ENCODE data around the gene PDE1A.

The PDE1A gene

DNA sequence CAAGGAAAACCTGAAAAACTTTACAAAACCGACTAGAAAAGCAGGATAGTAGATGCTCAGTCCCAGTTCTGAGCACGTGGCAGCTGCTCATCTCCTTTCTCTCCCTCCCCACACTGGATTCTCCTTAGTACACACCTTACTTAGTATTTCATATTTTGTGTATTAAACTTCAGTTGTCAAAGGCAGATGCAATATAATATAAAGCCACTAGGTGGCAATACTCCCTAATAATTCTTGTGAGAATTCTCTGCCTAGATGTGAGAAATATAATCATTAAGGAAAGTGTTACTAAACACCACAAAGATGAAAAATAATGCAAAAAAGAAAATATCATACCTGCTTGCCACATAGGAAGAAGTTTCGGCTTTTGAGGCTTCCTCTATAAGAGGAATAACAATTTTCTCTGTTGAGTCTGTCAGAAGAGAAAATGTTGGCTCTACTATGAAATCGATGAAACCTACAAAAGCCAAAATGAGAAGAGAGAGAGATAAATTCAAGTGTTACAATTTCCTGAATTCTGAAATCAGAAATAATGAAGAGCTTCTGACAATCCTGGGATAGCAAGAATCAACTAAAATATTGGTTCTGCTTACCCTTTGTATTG is 240.6 kb downstream of the PDE1A start:
- DNase-seq, result peak; percentile 10

DNA sequence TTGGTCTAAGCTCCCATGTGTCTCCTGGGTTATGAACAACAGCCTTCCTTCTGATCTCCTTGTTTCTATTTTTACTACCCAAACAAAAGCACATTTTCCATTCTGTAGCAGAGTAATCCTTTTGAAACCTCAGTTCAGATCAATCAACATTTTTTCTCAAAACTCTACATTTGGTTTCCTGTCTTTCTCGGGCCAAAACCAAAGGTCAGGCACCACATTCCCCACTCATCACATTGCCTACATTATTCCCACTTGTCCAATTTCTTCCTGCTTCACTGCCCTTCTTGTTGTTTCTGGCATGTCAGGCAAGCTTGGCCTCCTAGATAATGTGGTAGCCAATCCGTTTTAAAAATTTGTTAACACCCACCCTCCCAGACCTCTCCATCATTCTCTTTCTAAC is 244.4 kb downstream of the PDE1A start:
- DNase-seq, result no peak

DNA sequence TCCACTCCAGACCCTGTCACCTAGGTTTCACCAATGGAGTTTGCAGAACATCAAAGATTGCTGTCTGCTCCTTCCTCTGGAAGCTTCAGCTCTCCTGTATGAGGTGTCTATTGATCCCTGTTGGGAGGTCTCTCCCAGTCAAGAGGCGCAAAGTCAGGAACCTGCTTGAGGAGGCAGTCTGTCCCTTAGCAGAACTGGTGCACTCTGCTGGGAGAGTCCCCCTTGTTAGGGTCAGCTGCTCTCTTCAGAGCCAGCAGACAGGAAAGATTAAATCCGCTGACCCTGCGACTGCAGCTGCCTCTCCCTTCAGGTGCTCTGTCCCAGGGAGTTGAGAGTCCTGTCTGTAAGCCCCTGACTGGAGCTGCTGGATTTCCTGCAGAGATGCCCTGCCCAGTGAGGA is 245.5 kb downstream of the PDE1A start:
- DNase-seq, result no peak

DNA sequence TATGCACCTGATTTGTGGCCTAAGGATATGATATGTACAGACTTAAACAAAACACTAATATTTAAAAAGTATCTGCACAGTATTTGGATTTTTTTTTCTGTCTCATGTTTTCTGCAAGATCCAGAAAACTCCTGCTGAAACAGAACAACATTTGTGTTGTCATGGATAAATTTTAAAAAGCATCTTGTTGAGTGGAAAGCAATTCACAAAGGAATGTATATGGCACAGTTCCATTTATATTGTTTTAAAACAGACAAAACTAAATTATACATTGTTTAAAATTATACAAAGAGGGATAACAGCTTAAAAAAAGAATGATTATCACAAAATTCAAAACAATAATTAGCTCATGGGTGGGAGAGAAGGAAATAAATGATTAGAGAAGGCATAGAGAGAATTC is 247.7 kb downstream of the PDE1A start:
- no peak for DNase-seq

DNA sequence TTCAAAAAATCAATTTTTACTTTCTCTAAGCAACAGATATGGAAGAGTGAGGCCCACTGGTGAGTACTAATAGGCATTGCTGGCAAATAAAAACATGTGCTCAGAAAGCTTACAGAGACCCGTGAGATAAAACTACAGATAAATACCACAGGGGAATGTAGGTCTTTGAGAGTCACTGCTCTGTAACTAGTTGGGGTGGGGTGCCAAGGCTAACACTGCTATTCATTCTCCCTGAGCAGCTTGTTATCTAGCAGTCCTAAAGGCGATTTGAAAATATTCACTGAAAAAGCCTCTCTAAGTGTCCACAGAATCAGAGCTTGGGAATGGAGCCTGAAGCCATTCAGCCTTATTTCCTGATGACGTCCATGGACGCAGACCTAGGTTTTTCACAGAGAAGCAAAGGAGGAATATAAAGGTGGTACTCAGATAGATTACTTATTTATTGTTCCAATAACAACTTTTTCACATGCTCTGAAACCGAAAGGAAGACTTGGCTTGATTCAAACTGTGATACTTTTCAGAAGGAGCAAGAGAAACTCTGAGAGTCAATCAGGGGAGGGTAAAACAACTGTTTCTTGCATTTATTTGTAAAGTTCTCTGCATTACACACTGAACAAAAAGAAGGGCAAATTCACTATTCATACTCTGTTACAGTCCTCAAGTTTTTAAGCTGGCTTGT is 252.8 kb downstream of the PDE1A start:
- no peak for DNase-seq

DNA sequence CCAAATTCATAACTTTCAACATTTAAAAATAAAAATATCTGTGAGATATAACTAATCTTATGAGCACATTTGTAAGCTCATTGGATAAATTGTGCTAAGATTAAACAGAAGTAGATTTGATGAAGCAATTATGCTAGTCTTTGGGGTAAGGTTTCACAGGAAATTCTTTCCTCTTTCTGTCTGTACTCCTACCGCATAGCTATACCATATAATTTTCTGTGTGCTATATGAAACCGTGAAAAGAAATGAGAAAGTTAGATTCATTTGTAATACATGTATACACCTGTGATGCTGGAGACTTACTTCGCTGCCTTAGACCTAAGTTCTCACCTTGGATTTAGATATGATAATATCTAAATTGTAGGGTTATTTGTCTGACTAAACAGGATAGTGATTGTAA is 256.5 kb downstream of the PDE1A start:
- no peak for DNase-seq

DNA sequence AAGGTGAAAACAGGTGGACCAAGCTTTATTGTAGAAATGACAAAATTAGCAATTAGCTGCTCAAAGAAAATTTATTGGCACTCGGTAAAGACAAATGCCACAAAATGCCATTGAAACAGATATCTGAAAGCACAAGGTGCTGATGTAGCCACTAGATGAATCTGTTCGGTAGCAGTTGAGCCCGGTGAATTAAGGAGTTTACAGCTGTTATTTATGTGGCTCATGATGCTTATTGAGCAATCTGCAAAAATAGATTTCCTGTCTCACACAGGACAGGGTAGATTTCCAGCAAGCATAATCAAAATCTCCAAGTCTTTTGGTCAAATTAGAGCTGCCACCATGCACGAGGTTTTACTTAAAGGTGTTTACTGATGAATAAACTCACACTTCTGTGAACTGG is 259.0 kb downstream of the PDE1A start:
- DNase-seq, result no peak

DNA sequence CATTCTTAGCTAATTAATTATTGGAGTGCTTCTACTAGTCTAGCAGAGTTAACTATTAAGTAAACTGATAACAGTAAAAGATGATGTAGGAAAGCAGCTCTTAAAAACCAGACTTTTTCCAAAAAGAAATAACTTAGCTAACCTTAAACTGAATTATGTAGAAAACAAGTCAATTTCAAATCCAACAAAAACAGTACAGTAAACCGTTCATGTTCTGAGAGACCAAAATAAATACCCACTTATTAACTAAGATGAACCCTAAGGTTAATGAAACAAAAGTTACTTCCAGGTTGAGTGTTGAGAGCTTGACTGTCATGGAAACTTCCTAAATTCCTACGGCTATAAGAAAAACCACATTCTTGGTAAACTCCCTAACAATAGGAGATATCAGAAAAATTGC is 260.0 kb downstream of the PDE1A start:
- no peak for DNase-seq

DNA sequence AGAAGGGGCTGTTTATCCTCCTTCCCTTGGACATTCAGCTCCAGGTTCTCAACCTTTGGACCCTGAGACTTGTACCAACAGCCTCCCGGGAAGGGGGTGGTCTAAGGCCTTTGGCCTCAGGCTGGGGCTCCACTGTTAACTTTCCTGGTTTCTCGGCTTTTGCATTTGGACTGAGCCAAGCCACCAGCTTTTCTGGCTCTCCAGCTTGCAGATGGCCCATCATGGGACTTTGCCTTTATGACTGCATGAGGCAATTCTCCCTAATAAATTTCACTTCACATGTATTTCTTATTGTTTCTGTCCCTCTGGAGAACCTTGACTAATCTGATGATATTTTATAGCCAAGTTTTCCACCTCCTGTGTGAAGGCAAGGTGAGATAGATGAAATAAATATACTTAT is 260.4 kb downstream of the PDE1A start:
- DNase-seq, result no peak

DNA sequence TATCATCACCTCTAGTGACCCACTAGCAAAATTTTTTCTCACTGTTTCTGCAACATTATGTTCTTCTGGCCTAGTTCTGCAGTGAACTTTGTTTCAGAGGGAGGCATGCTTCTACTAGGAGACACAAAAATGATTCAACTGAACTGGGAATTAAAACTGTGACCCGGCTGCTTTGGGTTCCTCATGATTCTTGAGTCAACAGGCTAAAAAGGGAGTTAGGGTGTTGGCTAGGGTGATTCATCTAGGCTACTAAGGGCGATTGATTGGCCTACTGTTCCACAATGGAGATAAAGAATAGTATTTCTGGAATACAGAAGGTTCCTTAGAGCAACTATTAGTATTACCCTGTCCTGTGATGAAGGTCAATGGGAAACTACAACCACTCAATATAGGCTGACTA is 261.6 kb downstream of the PDE1A start:
- no peak for DNase-seq

DNA sequence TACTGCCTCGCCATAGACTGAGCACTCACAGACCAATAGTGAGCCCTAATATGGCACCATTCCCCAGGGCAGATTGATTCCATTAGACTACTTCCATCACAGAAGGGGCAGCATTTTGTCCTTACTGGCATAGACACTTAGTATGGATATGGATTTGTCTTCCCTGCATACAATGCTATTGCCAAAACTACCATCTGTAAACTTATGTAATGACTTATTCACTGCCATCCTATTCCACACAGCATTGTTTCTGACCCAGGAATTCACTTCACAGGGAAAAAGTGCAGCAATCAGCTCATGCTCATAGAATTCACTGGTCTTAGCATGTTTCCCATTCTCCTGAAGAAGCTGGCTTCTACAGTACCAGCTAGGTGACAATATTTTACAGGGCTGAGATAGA is 262.1 kb downstream of the PDE1A start:
- no peak for DNase-seq

DNA sequence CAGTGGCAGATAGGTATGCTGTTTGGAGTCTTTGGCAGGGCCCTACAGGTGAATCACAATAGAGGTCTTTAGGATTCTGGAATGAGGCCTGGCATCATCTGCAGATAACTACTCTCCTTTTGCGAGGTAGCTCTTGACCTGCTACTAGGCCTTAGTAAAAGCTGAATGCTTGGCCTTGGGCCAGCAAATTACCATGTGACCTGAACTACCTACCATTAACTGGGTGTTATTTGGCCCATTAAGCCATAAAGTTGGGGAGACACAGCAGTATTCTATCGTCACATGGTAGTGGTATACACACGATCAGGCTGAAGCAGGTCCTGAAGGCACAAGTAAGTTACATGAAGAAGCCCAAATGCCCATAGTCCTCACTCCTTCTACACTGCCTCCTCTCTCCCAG is 263.0 kb downstream of the PDE1A start:
- DNase-seq, result no peak

DNA sequence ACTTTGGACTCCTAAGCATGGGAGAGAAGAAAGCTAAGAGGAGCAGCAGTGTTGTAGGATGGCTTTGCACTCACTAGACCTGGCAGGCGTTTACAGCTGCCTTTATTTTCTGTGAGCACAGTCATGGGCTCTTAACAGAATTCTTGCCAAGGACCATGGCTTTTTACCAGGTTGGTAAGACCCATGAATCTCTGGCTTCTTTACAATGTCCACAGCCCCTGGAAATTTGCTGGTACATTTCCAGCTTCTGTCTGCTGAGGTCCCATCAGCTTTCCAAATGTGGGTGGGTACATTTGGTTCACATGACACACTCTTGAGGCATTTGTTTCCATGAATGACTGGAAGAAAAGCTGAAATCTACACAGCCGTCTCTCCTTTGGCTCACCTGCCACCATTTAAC is 278.5 kb downstream of the PDE1A start:
- no peak for DNase-seq

DNA sequence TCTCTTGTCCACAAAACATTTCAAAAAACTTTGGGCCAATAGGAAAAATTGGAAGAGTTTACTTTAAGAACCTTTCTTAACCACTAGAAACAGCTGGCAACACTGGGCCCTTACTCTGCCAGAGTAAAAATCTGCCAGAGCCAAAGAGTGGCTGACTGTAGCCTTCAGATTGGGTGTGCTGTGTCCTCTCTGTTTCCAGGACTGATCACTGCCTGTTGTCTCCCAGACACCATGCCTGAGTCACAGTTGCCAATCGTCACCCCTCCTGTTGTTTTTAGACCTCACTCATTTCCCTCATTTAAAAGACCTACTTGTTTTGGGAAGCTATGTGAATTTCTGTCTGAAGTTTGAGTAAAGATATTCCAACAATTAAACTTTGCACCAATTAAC is 282.1 kb downstream of the PDE1A start:
- no peak for DNase-seq

DNA sequence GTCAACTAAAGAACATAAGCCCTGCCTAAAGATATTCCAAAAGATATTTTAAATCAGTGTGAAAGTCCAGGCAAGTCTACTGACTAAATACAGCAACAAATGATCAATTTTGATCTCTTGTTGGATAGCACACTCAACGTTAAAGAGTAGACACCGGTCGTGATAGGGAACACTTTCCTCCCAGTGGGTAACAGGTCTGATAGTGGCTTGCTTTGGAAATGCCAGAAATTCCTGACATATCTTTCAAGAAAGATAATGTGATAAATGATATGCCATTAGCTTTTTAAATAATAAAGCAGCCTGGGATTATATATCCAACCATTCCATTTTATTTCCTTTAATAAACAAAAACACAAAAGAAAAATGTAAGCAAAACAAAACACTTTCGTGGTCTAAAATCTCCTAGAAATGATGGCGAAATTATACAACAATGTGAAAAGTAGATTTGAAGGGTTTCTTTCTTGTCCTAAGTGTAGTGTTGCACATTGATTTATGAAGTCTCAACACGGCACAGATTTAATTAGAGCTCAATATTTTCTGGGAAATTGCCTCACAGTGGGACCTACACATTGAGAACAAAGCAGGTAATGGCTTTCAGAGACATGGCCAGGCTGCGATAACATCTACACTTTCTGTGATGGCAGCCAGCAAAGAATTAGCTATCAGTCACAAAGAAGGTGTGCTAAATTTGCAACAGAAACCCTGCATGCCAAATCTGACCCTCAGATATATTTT is 282.6 kb downstream of the PDE1A start:
- no peak for DNase-seq

DNA sequence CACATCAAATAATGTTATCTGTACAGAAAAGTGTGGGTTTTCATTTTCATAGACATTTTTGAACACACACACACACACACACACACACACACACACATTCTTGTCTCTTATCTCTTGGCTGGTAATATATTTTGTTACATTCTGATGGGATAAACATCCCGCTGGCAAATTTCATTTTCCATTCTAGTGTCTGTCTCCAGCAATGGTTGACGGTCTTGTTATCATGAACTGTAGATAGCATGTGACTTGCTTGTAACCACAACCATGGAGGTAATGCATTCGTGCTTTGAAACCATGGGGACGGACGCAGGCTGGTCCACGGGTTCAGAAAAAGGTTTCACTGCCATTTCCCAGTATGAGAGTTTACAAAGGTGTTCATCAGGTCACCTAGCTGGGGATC is 284.8 kb downstream of the PDE1A start:
- no peak for DNase-seq

DNA sequence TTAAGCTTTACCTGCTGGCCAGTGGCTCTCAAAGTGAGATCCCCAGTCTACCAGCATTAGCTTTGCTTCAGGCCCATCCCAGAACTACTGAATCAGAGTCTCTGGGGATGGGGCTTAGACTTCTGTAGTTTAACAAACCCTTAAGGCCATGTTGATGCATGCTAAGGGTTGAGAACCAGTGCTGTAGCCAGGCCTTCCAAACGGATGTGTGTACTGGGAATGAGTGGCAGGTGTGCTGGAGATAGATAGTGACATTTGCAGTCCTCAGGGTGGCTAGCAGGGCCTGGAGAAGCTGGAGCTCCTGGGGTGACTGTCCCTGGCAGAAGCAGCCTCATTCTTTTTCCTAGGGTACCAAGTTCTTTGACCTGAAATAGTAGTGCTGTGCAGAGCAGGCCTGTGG is 292.6 kb downstream of the PDE1A start:
- no peak for DNase-seq

DNA sequence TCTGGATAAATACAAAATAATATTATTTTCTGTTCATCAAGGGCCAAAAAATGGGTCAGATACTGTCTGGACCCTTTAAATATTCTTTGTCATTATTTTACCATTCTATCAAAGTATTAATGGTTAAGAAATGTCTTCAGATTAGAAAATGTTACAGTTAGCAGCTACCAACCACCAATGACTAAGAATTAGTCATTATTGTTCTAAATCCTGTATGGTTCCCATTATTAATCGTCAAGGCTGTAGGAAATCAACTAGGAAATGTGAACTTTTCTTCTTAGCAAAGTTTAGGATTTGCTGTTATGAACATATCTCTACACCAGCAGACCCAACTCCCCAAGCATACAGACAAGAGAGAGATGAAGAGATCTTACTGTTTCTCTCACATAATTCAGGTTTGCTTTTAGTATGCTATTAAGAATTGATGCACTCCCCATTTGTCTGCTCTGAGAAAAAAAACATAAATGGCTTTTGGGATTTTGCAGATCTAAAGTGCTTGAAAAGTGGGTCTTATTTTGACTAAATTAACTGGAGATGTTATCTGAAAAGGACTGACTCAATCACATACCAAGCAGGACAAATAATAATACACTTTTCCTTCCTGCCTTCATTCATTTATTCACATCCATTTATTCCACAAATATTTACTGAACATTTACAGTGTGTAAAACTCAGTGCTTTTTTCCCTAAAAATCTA is 293.5 kb downstream of the PDE1A start:
- no peak for DNase-seq

DNA sequence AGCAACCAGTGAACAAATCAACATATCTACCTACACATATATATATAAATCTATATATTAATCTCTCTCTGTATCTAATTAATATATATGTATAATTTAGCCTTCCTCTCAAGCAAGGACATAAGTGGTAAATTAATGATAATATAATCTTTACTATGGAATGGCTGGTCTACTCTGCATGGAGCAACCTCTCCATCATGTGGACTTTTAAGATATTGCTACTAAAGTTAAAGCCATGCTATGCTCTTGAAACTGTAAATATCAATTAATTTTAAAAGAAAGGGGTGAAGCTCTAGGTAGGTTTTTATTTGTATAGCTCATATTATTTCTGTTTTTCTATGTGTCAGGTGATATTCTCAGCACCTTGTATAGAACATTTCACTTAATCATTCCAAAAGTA is 294.2 kb downstream of the PDE1A start:
- peak; percentile 10 for DNase-seq

DNA sequence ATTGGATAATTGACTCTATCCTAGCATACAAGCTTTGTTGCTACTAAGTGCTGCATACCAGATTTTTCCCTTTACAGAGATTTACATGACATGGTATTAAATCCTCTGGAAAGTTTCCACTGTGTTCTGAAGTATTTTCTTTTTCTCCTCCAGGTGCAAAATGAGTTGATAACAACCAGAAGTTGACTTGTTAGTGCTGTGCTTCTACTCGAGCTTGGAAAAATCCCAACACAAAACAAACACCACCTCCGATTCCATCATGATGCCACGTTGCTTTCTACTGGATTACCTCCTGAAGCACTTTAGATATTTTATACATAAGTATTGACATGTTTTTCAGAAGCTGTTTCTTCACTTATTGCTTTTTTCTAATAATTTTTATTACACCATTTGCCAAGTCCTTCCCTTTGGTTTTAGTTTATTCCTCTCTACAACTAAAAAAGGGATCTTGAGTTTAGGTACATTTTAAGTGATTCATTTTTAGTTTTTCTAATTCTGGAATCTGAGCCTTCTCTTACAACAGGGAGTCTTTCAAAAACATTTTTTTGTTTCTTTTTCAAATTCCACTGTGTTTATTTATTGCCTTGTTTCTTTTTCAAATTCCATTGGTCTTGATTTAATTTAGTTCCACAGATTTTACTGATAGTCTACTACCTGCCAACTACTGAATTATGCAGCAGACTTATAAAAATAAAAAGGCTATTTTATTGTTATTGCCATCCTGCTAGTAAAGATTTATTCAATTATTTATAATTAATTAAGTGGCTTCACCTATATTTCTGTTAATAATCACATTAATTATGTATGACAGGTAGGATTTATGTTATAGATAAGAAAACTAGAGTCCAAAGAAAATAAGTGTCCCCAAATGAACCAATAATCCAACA is 297.8 kb downstream of the PDE1A start:
- no peak for DNase-seq

DNA sequence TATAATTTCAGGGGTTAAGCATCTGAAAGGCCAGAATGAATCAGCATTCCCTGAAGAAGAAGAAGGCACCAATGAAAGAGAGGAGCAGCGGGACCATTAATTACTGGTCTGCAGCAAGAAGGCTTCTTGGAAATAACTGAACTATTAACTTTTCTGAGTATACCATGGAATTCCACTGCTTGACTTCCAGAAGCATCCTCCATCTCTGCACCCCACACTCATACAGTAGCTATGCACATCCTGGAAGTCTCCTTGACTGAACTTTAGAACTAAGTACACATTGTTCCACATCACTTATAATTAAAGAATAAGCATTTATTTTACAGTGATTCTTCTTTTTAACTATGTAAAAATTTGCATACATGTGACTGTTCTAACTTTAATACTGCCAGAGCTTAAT is 309.6 kb downstream of the PDE1A start:
- no peak for DNase-seq

DNA sequence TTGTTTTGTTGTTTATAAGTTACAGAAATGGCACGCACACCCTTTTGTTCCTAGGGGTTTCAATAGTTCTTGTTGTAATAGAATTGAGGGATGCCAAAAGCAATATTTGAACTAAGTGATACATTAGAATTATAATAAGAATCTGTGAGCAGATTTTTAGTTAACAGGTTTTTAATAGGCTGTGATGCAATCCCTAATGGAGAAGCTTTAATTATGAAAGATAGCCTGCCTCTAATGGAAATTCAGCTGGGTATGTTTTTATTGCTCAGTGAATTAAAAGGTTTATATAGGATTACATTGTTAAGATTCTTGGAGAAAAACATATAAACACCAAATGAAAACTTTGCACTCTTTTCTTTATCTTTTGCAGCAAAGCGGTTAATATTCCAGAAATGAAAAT is 310.1 kb downstream of the PDE1A start:
- no peak for DNase-seq

DNA sequence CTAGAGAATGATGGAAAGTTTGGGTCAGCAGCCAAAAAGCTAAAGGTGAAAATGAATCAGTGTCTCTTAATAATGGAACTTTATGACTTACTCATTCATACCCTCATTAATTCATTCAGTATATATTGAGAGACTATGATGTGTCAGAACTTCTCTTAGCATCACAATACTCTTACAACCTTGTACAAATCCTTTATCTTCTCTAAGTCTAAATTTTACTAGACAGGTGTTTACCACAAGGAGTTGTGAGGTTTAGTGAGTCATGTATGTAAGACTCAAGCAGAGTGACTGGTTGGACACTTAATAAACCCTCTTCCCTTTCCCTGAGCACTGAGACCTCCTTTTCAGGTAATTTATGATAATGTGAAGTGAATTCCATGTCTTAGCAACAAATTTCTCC is 311.6 kb downstream of the PDE1A start:
- no peak for DNase-seq
